ELF-1 (cell line): ENCODE data around the gene POLG2.
"Not testable (repeated sequence)": the region's sequence is repeated elsewhere in the genome, so short reads cannot be mapped to it uniquely, and the experiment has no call there.

Experiments used
- DNase-seq: peaks from one replicate; pipeline ENCODE4 v3.0.0-alpha.2; 2016; ENCODE audit warnings: low read depth, low spot score

The POLG2 gene

GRCh38 chr17:64441772-64442540 lies 54.9 kb downstream of the POLG2 start:
- DNase-seq: no peak

GRCh38 chr17:64439956-64440355 lies 56.9 kb downstream of the POLG2 start:
- DNase-seq: no peak

GRCh38 chr17:64439521-64439920 lies 57.3 kb downstream of the POLG2 start:
- not testable (repeated sequence) for DNase-seq

- no peak for DNase-seq
These were observed 58.8 kb downstream of the POLG2 start for GRCh38 chr17:64437944-64438525.

GRCh38 chr17:64431534-64431933 lies 65.3 kb downstream of the POLG2 start:
- DNase-seq: no peak

GRCh38 chr17:64430036-64430435 lies 66.8 kb downstream of the POLG2 start:
- DNase-seq: not testable (repeated sequence)

GRCh38 chr17:64428406-64428805 lies 68.4 kb downstream of the POLG2 start:
- DNase-seq: no peak
